B cell (primary cell): ENCODE data around the gene ASTL. TPM values are rescaled to one million over a fixed set of nuclear protein-coding genes. Genes with fewer than 3 reads are reported as not detected.

Experiments
- ATAC-seq: fragments of 200-7000 bp; cut with Tn5 transposase; one replicate; pipeline ENCODE4 v1.10.0; 2021; ENCODE audit warnings: low read depth, mild to moderate bottlenecking, moderate number of reproducible peaks, moderate library complexity
- CTCF ChIA-PET: fragments of 350-600 bp; sonication (Branson Sonifier 250); formaldehyde crosslinking; loops from one replicate; lab custom pipeline; 2021; ENCODE audit warnings: antibody characterized with exemption, inconsistent platforms; lab: Charles Lee
- POLR2A ChIA-PET: fragments of 350-600 bp; sonication (Branson Sonifier 250); formaldehyde crosslinking; loops from one replicate; lab custom pipeline; 2021; ENCODE audit warnings: antibody characterized with exemption; lab: Charles Lee
- DNase-seq: peaks from one replicate; pipeline ENCODE4 v3.0.0; 2013
- H2AFZ ChIP-seq: 2 replicates; pipeline ENCODE4 v1.6.1; 2012; ENCODE audit warnings: mild to moderate bottlenecking, low read depth, low read length; ENCODE audit not compliant: insufficient read depth, poor library complexity, severe bottlenecking
- H3K27ac ChIP-seq, 2 donors: 1 replicate in 1 of 2; 2 replicates in 1 of 2; pipeline ENCODE4 v1.5.1; 2012 to 2013; ENCODE audit warnings: low read length in 2 of 2, mild to moderate bottlenecking in 2 of 2, moderate library complexity in 1 of 2
- H3K27me3 ChIP-seq, 4 experiments: fragments of 200-600 bp in 1 of 4; sonication (generic) in 1 of 4; replicated peaks in 1 of 4; 1 replicate in 2 of 4; 2 replicates in 2 of 4; pipeline versions ENCODE4 v1.6.1 to v1.7.0; 2013 to 2016; ENCODE audit warnings: low read length in 3 of 4, mild to moderate bottlenecking in 2 of 4, mixed read lengths in 1 of 4, moderate library complexity in 1 of 4; ENCODE audit not compliant: insufficient read depth in 4 of 4, control insufficient read depth in 3 of 4; ENCODE audit errors: control extremely low read depth in 1 of 4
- H3K36me3 ChIP-seq, 2 experiments: replicated peaks in 1 of 2; 1 replicate in 1 of 2; 2 replicates in 1 of 2; pipeline versions ENCODE4 v1.6.1 to v1.7.1; 2013; ENCODE audit warnings: low read length in 1 of 2; ENCODE audit not compliant: insufficient read depth in 2 of 2, control insufficient read depth in 1 of 2; ENCODE audit errors: control extremely low read depth in 1 of 2, extremely low read depth in 1 of 2
- H3K4me1 ChIP-seq, 2 donors: fragments of 200-600 bp in 1 of 2; sonication (generic) in 1 of 2; 1 replicate in 1 of 2; 2 replicates in 1 of 2; pipeline versions ENCODE4 v1.5.1 to v1.6.1; 2013 to 2017; ENCODE audit warnings: low read length in 2 of 2; ENCODE audit not compliant: control insufficient read depth in 2 of 2, insufficient read depth in 2 of 2
- H3K4me2 ChIP-seq: replicated peaks from 2 replicates; pipeline ENCODE3; 2012; ENCODE audit warnings: mild to moderate bottlenecking, low read depth, low read length; ENCODE audit not compliant: poor library complexity, severe bottlenecking
- H3K4me3 ChIP-seq, 5 experiments: fragments of 200-600 bp in 1 of 5; sonication (generic) in 1 of 5; 1 replicate in 3 of 5; 2 replicates in 2 of 5; pipeline versions ENCODE4 v1.5.1 to v1.7.0; 2011 to 2016; ENCODE audit warnings: low read length in 4 of 5, mild to moderate bottlenecking in 4 of 5, low read depth in 2 of 5, control low read depth in 1 of 5, moderate library complexity in 1 of 5; ENCODE audit not compliant: insufficient read depth in 1 of 5; ENCODE audit errors: control extremely low read depth in 1 of 5, extremely low read depth in 1 of 5
- H3K79me2 ChIP-seq: fragments of 200-600 bp; sonication (generic); one replicate; pipeline ENCODE4 v1.6.0; 2016; ENCODE audit warnings: low read length; ENCODE audit not compliant: control insufficient read depth, insufficient read depth
- H3K9ac ChIP-seq: fragments of 200-600 bp; sonication (generic); 2 replicates; pipeline ENCODE4 v1.6.1; 2017; ENCODE audit warnings: mild to moderate bottlenecking, low read length, moderate library complexity
- H3K9me3 ChIP-seq, 3 donors: one replicate each; pipeline versions ENCODE4 v1.6.1 to v1.7.1; 2013; ENCODE audit warnings: low read length in 2 of 3; ENCODE audit not compliant: control insufficient read depth in 2 of 3, insufficient read depth in 1 of 3; ENCODE audit errors: control extremely low read depth in 1 of 3
- H4K20me1 ChIP-seq: 2 replicates; pipeline ENCODE4 v1.6.0; 2012; ENCODE audit warnings: mild to moderate bottlenecking, low read length; ENCODE audit not compliant: insufficient read depth, control insufficient read depth, poor library complexity, severe bottlenecking
- H3K27ac Mint-ChIP-seq: one replicate; pipeline ENCODE4 v1.8.0; 2021; ENCODE audit warnings: mixed read lengths
- H3K27me3 Mint-ChIP-seq: one replicate; pipeline ENCODE4 v1.8.0; 2021; ENCODE audit warnings: mixed read lengths
- H3K4me1 Mint-ChIP-seq: one replicate; pipeline ENCODE4 v1.8.0; 2021; ENCODE audit warnings: mixed read lengths
- H3K4me3 Mint-ChIP-seq: one replicate; pipeline ENCODE4 v1.8.0; 2021; ENCODE audit warnings: mixed read lengths
- H3K9me3 Mint-ChIP-seq: one replicate; pipeline ENCODE4 v1.8.0; 2022; ENCODE audit warnings: mixed read lengths; ENCODE audit not compliant: insufficient read depth
- CTCF ChIP-seq: fragments of 200-600 bp; IDR thresholded peaks from one replicate; pipeline ENCODE4 v1.8.0; 2022; ENCODE audit warnings: antibody characterized with exemption, mild to moderate bottlenecking
- EZH2 ChIP-seq: IDR thresholded peaks from 2 replicates; pipeline ENCODE4 v1.6.1; 2012; ENCODE audit warnings: borderline replicate concordance, low read depth, mild to moderate bottlenecking, moderate library complexity, low read length; ENCODE audit not compliant: insufficient read depth, poor library complexity, severe bottlenecking
- WGBS: methylation state at CpG from one replicate; pipeline ENCODE4 v1.1.5; 2013; ENCODE audit warnings: missing lambda C conversion rate; ENCODE audit not compliant: insufficient coverage; 5-methylcytosine and 5-hydroxymethylcytosine counted together
- intact Hi-C: fragments of 100-400 bp; cut with micrococcal nuclease; formaldehyde crosslinking; loops from one replicate; pipeline ENCODE4 v1.10.0; 2022
- polyA plus RNA-seq: library from polyadenylated mRNA; depleted of rRNA; stranded (reverse); fragments of >200 nt; gene quantifications from 2 replicates; pipeline ENCODE4 v1.2.3, GENCODE V29; 2012
- total RNA-seq, 2 donors: library from RNA; stranded (reverse); fragments of 120-200 nt in 1 of 2; gene quantifications; 1 replicate in 1 of 2; 2 replicates in 1 of 2; pipeline versions ENCODE4 v1.2.3 to v1.2.4, GENCODE V29; 2013 to 2022

ASTL gene
- total and polyA plus RNA-seq, 2 donors (not counting 1 experiment from before 2014, with no cell fraction given) = 0.15 to 0.59 TPM

- no peak overlapping the region for H3K4me3 Mint-ChIP-seq
Measured at GRCh38 chr2:96153291-96153713, 15.0 kb upstream of the ASTL start.

More at GRCh38 chr2:96153291-96153713, 15.0 kb upstream of the ASTL start:
- H3K27me3 Mint-ChIP-seq = no peaks in the 10 kb centered on the region
- no peaks in the 10 kb centered on the region for H3K36me3 ChIP-seq
- H3K9ac ChIP-seq = no peak overlapping the region
- H3K4me3 ChIP-seq = no peak overlapping the region
- no peak overlapping the region for H3K27ac ChIP-seq
- no peak overlapping the region for H2AFZ ChIP-seq
- WGBS = 92% methylated on average over 7 of the region's 7 CpGs
- H3K4me1 ChIP-seq = peaks cover 44 to 54% of the 10 kb centered on the region in 2 donors
- TF ChIP-seq CTCF = no peak
- no peak for TF ChIP-seq EZH2
- DNase-seq = no peak
- no peaks in the 10 kb centered on the region for H4K20me1 ChIP-seq
- ChIA-PET POLR2A (no interaction called here), CTCF (interaction anchor here (1.6 to 23.6 kb wide), 3 partner anchors 10 to 17 kb away, joined by 6 to 1065 read pairs (median 29); partner anchors contain the start of gene ASTL)
- no peaks in the 10 kb centered on the region for H3K9me3 Mint-ChIP-seq
- no peak for ATAC-seq
- no peaks in the 10 kb centered on the region for H3K79me2 ChIP-seq
- H3K9me3 ChIP-seq = no peaks in the 10 kb centered on the region
- no peaks in the 10 kb centered on the region for H3K27me3 ChIP-seq
- intact Hi-C loops = no loop called here
- no peak overlapping the region for H3K4me2 ChIP-seq
- peaks cover 69% of the 10 kb centered on the region for H3K4me1 Mint-ChIP-seq
- H3K27ac Mint-ChIP-seq = peak overlapping the region; percentile 68
